Measurements from ENCODE around the gene CARD11.

CARD11 gene

GRCh38 chr7:2894118-2894940, 149.3 kb downstream of the CARD11 start:
- no peak for DNase-seq

GRCh38 chr7:2893411-2893861, 150.2 kb downstream of the CARD11 start:
- DNase-seq: no peak

DNA sequence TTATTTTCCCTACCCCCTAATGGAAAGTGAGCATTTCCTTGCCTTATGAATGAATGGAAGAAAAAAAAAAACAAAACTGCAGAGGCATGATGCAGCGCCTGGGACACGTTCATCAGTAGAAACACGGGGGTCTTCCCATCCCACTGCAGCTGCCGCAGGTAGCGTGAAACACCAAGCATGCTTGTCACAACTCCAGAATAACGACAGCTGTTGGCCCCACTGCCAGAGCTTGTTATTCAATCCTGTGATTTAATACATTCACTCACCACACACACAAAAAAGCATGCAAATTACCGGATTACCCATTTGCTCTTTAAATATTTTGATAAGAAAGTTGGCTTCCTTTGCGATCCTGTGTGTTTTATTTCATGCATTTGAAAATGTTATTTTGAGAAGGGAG, 151.1 kb downstream of the CARD11 start:
- DNase-seq: no peak

DNA sequence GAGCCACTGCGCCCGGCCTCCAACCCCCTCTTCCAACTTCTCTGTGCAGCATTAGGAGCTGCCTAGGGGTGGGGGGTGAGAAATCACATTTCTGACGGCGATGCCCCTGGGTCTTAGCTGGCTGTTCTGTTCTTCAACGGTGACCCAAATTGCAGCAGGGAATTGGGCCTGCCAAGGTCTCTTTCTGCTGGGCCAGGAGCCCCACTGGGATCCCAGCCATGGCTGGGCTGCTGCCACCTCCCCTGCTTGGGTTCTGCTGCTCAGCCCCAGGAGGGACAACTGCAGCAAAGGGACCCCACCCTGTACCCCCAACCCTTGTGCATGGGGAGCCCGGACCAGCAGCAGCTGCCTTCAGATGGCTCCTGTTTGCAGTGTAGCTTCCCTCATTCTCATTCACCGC, 155.9 kb downstream of the CARD11 start:
- no peak for DNase-seq

- DNase-seq: peak; percentile 17
Measured at GRCh38 chr7:2886900-2887299, 156.8 kb downstream of the CARD11 start.

DNA sequence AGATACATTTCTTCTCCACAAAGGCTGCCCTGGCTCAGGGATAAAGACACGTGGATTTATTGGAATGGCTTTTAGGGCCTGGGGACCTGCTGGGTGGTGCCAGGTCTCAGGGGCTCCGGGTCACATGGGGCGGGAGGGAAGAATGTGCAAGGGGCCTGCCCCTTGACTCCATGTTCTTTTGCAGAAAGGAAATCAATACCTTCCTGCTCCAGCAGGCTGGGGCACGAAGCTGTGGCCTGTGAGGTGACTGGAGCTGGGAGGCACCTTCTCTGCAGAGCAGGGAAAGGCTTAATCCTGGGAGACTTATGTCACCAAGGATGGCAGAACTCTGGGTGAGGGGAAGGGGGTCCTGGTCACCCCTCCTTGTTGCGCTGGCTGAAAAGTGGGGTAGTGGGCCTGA, 157.3 kb downstream of the CARD11 start:
- no peak for DNase-seq

DNA sequence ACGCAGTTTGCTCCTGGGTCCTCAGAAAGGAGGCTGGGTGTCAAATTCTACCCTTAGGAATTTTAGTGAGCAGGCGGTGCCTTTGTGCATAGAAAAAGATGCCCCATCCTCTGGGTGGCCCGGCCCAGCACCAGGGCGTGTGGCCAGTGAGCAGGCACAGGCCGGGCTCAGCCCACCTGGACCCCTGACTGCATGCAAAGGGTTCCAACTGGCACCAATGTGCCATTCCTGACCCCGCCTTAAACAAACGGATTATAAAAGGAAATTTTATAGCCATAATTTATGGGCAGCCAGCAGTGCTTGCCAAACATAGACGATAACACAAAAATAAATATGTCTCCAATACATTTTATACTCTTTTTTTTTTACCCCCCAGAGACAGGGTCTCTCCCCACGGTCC, 159.5 kb downstream of the CARD11 start:
- DNase-seq: no peak

GRCh38 chr7:2883101-2883500, 160.6 kb downstream of the CARD11 start:
- no peak for DNase-seq

DNA sequence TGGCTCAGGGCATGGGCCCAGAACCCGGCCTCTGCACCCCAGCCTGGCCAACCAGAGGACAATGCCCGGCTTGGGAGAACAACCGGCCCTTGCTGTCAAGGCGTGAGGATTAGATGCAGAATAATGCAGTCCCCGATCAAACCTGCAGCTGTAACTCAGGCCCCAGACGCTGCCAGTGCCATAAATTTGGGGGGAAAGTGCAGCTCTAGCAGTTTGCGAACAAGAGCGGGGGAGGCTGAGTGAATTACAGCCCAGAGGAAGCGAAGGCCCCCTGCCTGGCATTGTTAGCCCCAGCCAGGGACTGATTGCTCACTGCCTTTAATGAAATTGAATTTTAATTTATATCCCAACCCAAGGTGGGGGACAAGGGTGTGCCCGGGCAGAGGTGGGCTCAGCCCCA, 161.6 kb downstream of the CARD11 start:
- no peak for DNase-seq

DNA sequence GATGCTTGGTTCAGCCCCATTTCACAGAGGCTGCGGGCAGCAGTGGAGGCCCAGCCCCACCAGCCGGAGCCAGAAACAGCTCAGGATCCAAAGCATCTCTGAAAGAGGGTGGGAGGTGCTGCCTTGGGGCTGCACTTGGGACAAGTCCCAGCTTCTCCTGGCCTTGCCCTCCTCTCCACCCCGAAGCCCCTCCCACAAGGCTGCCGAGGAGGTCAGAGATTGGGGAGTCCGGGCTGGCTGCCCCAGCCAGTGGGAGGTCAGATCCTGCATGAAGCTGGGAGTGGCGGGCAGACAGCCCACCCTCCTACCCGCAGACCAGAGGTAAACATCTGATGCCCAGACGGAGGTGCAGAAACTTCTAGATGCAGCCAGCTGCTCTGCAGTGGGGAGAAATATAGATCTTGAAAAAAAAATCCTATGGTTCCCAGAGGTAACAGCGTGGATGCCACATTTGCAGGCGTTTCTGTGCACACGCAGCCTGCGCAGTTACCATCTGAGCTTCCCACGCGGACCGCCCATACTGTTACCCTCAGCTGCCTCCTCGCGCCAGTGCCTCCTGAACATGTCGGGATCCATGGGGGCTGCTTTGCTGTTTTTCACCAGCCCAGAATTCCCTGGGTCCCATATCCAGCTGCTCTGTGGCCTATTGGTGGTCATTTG, 162.7 kb downstream of the CARD11 start:
- DNase-seq: no peak

GRCh38 chr7:2880051-2880450, 163.6 kb downstream of the CARD11 start:
- DNase-seq: no peak

- DNase-seq: no peak
Measured at GRCh38 chr7:2879354-2879753, 164.3 kb downstream of the CARD11 start.

DNA sequence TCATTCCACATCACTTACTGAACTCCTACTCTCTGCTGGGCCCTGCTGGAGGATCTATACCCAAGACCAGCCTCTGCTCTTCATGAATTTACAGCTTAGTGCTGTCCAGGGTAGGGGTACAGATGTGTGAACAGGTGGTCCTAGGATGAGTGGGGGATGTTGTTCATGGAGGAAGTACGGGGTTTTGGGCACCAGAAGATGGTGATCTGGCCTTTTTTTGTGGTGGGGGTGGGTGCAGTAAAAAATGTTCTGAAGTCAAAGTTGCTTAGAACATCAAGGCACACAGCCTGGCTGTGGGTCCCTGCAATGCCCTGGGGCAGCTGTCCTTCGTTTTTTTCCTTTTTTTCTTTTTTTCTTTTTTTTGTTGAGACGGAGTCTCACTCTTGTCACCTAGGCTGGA, 165.4 kb downstream of the CARD11 start:
- no peak for DNase-seq

- peak; percentile 26 for DNase-seq
Measured at GRCh38 chr7:2876031-2876731, 167.5 kb downstream of the CARD11 start.

GRCh38 chr7:2873686-2874551, 169.7 kb downstream of the CARD11 start:
- DNase-seq: peak; percentile 81

GRCh38 chr7:2873146-2873545, 170.5 kb downstream of the CARD11 start:
- DNase-seq: no peak

DNA sequence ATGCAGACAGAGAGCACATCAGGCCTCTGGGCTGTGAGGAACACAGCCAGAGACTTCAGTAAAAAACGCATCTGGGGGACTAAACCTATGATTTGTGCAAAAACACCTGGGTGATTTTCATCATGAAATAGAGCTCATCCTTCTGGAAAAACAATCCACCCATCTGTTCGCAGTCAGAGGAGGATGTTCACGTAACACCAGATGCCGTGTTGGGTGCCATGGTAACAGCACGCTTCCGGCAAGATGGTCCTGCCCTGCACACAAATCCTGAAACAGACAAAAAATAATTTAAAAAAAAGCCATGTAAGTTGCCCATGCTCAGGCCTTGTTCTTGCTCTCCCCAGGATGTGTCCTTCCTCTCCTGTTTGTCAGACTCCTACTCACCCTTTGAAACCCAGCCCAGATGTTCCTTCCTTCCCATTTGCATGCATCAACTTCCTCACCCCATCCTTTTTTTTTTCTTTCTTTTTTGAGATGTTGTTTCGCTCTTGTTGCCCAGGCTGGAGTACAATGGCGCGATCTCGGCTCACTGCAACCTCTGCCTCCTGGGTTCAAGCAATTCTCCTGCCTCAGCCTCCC, 171.3 kb downstream of the CARD11 start:
- DNase-seq: no peak

- DNase-seq: no peak
Measured at GRCh38 chr7:2870471-2870931, 173.2 kb downstream of the CARD11 start.

GRCh38 chr7:2869981-2870380, 173.7 kb downstream of the CARD11 start:
- DNase-seq: no peak

DNA sequence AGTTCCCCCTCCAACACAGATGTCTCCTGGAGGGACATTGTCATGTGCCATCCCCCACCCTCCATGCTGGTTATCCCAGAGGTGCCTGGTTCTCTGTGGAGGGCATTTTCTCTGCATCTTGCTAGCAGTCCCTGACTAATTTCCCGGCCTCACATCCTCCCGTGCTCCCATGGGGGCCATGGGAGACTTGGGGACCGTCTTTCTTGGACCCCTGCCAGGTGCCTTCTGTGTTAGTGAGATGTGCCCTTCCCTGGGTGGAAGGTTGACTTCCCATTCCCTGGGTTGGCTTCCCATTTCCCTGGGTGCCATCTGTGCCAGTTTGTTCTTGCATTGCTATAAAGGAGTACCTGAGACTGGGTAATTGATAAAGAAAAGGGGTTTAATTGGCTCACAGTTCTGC, 177.1 kb downstream of the CARD11 start:
- no peak for DNase-seq

DNA sequence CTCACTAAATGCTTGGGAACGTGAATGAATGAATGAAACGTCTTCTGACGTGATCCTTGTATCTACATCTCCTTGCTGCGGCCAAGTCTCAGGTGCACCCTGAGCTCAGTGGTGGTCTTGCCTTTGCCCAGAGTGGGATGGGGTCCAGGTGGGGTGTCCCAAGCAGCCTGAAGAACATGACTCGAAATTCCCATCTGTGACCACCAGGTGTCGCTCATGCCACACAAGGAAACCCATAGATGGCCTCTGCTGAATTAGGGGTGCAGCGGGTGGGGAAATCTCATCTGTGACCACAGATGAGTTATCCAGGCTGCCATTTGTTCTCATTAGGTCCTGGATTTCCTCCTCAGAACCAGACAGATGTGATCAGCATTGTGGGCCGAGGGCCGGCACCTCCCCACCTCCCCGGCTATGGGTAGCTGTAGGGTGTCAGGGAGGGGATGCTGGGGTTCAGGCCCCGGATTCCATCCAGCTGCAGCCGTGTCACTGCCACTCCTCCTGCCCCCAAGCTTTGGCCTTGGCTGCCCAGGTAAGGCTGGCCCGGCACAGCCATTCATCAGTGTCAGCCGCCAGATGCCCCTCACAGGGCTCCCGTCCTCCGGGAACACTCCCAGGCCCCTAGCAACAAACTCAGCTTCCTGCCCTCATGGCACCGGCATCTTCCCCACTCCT, 178.5 kb downstream of the CARD11 start:
- peak; percentile 21 for DNase-seq
